ENCODE data around the gene CCNF.

The CCNF gene

DNA sequence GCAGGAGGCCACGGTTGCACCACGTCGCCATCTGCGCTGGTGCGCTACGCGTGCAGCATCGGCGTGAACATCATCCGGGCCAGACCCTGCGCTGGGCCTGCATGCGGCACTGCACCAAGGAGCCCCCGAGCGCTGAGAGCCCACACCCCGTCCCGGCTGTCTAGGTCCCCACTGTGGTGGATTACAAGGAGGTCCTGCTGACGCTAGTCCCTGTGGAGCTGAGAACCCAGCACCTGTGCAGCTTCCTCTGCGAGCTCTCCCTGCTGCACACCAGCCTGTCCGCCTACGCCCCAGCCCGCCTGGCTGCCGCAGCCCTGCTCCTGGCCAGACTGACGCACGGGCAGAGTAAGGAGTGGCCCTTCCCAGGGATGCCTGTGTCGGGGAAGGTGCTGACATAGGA lies 19.9 kb downstream of the CCNF start:
- in situ Hi-C loops (cut with HindIII; ENCODE audit: low sequenced_read_pairs) = no loop called here
- TF ChIP-seq, protein P1, sequence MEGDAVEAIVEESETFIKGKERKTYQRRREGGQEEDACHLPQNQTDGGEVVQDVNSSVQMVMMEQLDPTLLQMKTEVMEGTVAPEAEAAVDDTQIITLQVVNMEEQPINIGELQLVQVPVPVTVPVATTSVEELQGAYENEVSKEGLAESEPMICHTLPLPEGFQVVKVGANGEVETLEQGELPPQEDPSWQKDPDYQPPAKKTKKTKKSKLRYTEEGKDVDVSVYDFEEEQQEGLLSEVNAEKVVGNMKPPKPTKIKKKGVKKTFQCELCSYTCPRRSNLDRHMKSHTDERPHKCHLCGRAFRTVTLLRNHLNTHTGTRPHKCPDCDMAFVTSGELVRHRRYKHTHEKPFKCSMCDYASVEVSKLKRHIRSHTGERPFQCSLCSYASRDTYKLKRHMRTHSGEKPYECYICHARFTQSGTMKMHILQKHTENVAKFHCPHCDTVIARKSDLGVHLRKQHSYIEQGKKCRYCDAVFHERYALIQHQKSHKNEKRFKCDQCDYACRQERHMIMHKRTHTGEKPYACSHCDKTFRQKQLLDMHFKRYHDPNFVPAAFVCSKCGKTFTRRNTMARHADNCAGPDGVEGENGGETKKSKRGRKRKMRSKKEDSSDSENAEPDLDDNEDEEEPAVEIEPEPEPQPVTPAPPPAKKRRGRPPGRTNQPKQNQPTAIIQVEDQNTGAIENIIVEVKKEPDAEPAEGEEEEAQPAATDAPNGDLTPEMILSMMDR (IDR thresholded peaks at IDR 0.05; ENCODE audit: low read depth, low read length, missing control alignments) = no peak
- DNase-seq (ENCODE audit: low read depth) = no peak
- H3K4me3 ChIP-seq (ENCODE audit: low read depth, low read length) = no peak overlapping the region

DNA sequence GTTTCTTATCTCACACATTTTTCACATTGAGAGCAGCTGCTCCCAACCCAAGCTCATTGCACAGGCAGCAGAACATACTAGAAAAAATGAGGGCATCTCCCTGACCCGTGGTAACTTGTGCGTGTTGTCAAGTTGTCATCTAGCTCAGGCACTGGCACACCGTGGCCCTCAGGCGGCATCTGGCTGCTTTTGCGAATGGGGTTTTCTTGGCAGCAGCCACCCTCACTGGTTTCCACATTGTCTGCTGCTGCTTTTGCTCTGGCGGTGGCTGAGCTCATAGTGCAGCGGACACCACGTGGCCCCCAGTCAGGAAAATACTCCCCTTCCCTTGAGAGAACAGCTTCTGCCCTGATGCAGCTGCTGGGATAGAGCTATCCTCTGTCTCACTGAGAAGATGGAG lies 21.3 kb downstream of the CCNF start:
- DNase-seq (ENCODE audit: low read depth) = no peak
- TF ChIP-seq, protein P1 (IDR thresholded peaks at IDR 0.05; ENCODE audit: low read depth, low read length, missing control alignments) = no peak
- no peak overlapping the region for H3K4me3 ChIP-seq (ENCODE audit: low read depth, low read length)
- in situ Hi-C loops (cut with HindIII; ENCODE audit: low sequenced_read_pairs) = no loop called here

DNA sequence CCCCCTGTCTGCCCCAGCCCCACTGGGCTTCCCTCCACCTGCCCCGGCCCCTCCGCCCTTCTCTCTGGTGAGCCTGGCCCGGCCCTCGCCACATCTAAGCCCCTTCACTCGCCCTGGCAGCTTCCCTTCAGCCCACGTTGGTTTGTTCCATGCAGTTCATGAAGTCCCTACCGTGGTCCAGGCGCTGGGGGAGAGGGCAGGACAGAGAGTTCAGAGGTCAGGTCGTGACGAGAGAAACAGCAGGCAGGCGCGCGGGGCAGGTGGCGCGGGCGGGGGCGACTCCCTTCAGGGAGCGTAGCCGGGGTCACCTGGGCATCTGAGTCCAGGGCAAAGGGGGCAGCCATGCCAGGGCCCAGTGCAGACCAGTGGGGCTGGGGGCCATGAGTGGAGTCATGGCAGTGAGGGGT lies 21.7 kb downstream of the CCNF start:
- no peak for DNase-seq (ENCODE audit: low read depth)
- H3K4me3 ChIP-seq (ENCODE audit: low read depth, low read length) = no peak overlapping the region
- TF ChIP-seq, protein P1 (IDR thresholded peaks at IDR 0.05; ENCODE audit: low read depth, low read length, missing control alignments) = no peak
- in situ Hi-C loops (cut with HindIII; ENCODE audit: low sequenced_read_pairs) = no loop called here

DNA sequence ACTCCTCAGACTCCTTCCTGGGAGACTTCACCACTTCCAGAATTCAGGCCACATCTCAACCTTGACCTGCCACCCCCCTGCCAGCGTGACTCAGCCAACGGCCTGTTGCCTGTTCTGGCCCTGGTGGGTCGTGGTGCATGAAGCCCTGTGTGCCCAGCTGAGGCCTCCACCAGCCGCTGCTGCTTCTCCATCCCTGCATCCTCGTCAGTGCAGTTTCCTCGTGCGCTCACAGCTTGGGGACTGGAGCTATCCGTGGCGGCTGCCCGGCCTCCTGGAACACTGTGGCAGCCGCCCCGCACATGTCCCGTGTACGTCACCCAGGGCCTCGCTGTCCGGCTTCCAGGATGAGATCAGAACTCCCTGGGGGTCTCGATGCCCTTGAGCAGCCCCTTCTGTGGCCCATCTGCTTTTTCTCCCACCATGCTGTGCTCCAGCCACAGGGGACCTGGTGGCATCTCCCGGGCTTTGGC lies 22.6 kb downstream of the CCNF start:
- TF ChIP-seq, protein P1 (IDR thresholded peaks at IDR 0.05; ENCODE audit: low read depth, low read length, missing control alignments) = no peak
- no peak for DNase-seq (ENCODE audit: low read depth)
- in situ Hi-C loops (cut with HindIII; ENCODE audit: low sequenced_read_pairs) = no loop called here
- H3K4me3 ChIP-seq (ENCODE audit: low read depth, low read length) = no peak overlapping the region

DNA sequence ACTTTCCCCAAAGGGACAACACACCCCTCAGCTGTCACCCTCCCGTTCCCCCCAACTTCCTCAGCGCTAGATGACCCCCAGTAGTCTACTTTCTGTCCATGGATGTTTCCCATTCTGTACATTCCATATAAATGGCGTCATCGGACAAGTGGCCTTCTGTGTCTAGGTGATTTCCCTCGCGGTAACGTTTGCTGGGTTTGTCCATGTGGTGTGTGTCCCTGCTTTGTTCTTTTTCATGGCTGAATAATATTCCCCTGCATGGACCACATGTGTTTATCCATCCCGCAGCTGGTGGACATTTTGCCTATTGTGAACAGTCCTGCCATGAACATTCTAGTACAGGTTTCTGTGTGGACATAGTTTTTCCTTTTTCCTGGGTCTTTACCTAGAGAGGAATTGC lies 23.4 kb downstream of the CCNF start:
- H3K4me3 ChIP-seq (ENCODE audit: low read depth, low read length) = no peak overlapping the region
- TF ChIP-seq, protein P1 (IDR thresholded peaks at IDR 0.05; ENCODE audit: low read depth, low read length, missing control alignments) = no peak
- in situ Hi-C loops (cut with HindIII; ENCODE audit: low sequenced_read_pairs) = no loop called here
- no peak for DNase-seq (ENCODE audit: low read depth)

DNA sequence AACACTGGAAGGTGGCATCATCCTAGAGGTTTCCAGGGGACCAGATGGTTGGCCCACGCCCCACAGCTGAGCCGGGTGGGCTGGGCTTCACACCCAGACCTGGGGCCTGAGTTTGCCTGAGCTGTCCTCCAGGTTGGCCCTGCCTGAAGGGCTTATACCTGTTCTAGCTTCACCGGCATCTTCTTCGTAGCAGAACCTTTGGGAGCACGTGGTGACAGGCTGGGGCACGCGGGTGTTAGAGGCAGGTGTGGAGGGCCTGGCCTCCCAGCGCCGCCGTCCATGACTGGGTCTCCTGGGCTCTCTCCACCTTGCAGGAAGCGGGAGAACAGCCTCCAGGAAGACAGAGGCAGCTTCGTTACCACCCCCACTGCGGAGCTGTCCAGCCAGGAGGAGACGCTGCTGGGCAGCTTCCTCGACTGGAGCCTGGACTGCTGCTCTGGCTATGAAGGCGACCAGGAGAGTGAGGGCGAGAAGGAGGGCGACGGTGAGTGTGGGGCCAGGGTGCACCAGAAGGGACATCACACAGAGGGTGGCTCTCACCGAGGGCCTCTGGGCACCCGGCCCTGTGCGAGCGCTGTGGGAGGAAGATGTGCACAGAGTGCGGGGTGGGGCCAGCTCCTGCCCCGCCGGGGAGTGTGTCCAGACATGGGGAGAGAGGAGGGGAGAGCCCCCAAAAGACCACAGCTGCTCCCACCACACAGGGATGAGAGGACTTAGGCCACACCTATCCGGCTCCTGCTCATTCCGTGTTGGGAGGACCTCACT lies 26.0 kb downstream of the CCNF start:
- TF ChIP-seq, protein P1 (IDR thresholded peaks at IDR 0.05; ENCODE audit: low read depth, low read length, missing control alignments) = no peak
- in situ Hi-C loops (cut with HindIII; ENCODE audit: low sequenced_read_pairs) = no loop called here
- no peak for DNase-seq (ENCODE audit: low read depth)
- no peak overlapping the region for H3K4me3 ChIP-seq (ENCODE audit: low read depth, low read length)
